CD4-positive, alpha-beta T cell (primary cell): ENCODE data around the gene KAZALD1. TPM values are rescaled to one million over a fixed set of nuclear protein-coding genes. Genes with fewer than 3 reads are reported as not detected.

Experiments used
- ATAC-seq: fragments of 200-7000 bp; cut with Tn5 transposase; one replicate; pipeline ENCODE4 v1.10.0; 2022; ENCODE audit warnings: mild to moderate bottlenecking; ENCODE audit not compliant: poor library complexity
- CTCF ChIA-PET: fragments of 350-600 bp; sonication (Branson Sonifier 250); formaldehyde crosslinking; loops from one replicate; lab custom pipeline; 2021; ENCODE audit warnings: antibody characterized with exemption, inconsistent platforms; lab: Charles Lee
- POLR2A ChIA-PET: fragments of 350-600 bp; sonication (Branson Sonifier 250); formaldehyde crosslinking; loops from one replicate; lab custom pipeline; 2021; ENCODE audit warnings: antibody characterized with exemption, inconsistent platforms; lab: Charles Lee
- DNase-seq, 14 experiments: peaks; one replicate each; pipeline ENCODE4 v3.0.0-alpha.2; 2013 to 2020; ENCODE audit warnings: mixed read lengths in 2 of 14
- H3K27ac ChIP-seq, 2 donors: one replicate each; pipeline versions ENCODE4 v1.5.1 to v1.7.0; 2013; ENCODE audit warnings: low read length in 2 of 2, low read depth in 1 of 2, mild to moderate bottlenecking in 1 of 2
- H3K27me3 ChIP-seq, 2 experiments: 1 replicate in 1 of 2; 2 replicates in 1 of 2; pipeline versions ENCODE4 v1.6.1 to v1.7.0; 2013; ENCODE audit warnings: low read length in 2 of 2, control low read depth in 1 of 2, mild to moderate bottlenecking in 1 of 2, moderate library complexity in 1 of 2; ENCODE audit not compliant: insufficient read depth in 2 of 2, control insufficient read depth in 1 of 2
- H3K36me3 ChIP-seq: one replicate; pipeline ENCODE4 v1.6.1; 2013; ENCODE audit warnings: low read length, control low read depth; ENCODE audit not compliant: insufficient read depth
- H3K4me1 ChIP-seq: one replicate; pipeline ENCODE4 v1.6.1; 2013; ENCODE audit warnings: low read length, control low read depth; ENCODE audit not compliant: insufficient read depth
- H3K4me3 ChIP-seq: one replicate; pipeline ENCODE4 v1.5.1; 2013; ENCODE audit warnings: mild to moderate bottlenecking, low read length, moderate library complexity
- H3K9me3 ChIP-seq, 2 experiments: 1 replicate in 1 of 2; 2 replicates in 1 of 2; pipeline versions ENCODE4 v1.6.1 to v1.7.0; 2013; ENCODE audit warnings: low read length in 2 of 2, mild to moderate bottlenecking in 2 of 2, control low read depth in 1 of 2, moderate library complexity in 1 of 2; ENCODE audit not compliant: control insufficient read depth in 1 of 2, insufficient read depth in 1 of 2
- H3K27ac Mint-ChIP-seq: one replicate; pipeline ENCODE4 v1.8.0; 2020; ENCODE audit warnings: mixed read lengths
- H3K27me3 Mint-ChIP-seq: one replicate; pipeline ENCODE4 v1.8.0; 2021; ENCODE audit warnings: mixed read lengths
- H3K36me3 Mint-ChIP-seq: one replicate; pipeline ENCODE4 v1.8.0; 2021; ENCODE audit warnings: low read depth, mixed read lengths
- H3K4me1 Mint-ChIP-seq: one replicate; pipeline ENCODE4 v1.8.0; 2021; ENCODE audit warnings: low read depth, mixed read lengths
- H3K4me3 Mint-ChIP-seq: one replicate; pipeline ENCODE4 v1.8.0; 2020; ENCODE audit warnings: mild to moderate bottlenecking, mixed read lengths
- H3K9me3 Mint-ChIP-seq: one replicate; pipeline ENCODE4 v1.8.0; 2020; ENCODE audit warnings: mixed read lengths
- CTCF ChIP-seq: fragments of 200-600 bp; IDR thresholded peaks from one replicate; pipeline ENCODE4 v1.8.0; 2022; ENCODE audit warnings: antibody characterized with exemption, mild to moderate bottlenecking
- intact Hi-C, 2 experiments: fragments of 100-400 bp; cut with DNase I in 1 of 2; cut with micrococcal nuclease in 1 of 2; formaldehyde crosslinking; loops; one replicate each; pipeline versions ENCODE4 v1.15.1 to v1.9.0; 2023 to 2025; cut with DNase I, micrococcal nuclease
- total RNA-seq, 174 experiments: library from RNA in 2 of 174; stranded (reverse) in 2 of 174; gene quantifications; one replicate each; pipeline ENCODE4 v1.2.3 and lab custom pipeline; 2021 to 2026

KAZALD1 gene
- total RNA-seq, 2 experiments from 2014 or later: not detected

GRCh38 chr10:101021692-101022251 lies 40.0 kb upstream of the KAZALD1 start:
- ChIA-PET POLR2A (no interaction called here), CTCF (no interaction called here)
- TF ChIP-seq CTCF: no peak

GRCh38 chr10:101022967-101023705 lies 38.7 kb upstream of the KAZALD1 start:
- no peak for TF ChIP-seq CTCF
- no peaks in the 10 kb centered on the region for H3K9me3 ChIP-seq
- H3K4me1 ChIP-seq: peaks cover 12% of the 10 kb centered on the region
- H3K4me3 ChIP-seq: no peak overlapping the region
- no peak overlapping the region for H3K27ac Mint-ChIP-seq
- no peak for ATAC-seq
- peaks cover 33% of the 10 kb centered on the region for H3K27me3 Mint-ChIP-seq
- H3K4me3 Mint-ChIP-seq: no peak overlapping the region
- ChIA-PET CTCF (interaction anchor here (1.1 kb wide), 1 partner anchor 40 kb away, joined by 3 read pairs; no protein-coding TSS in a partner anchor), POLR2A (no interaction called here)
- intact Hi-C loops: no loop called here
- H3K27me3 ChIP-seq: peaks cover 12 to 14% of the 10 kb centered on the region in 2 experiments
- no peak overlapping the region for H3K27ac ChIP-seq
- peaks cover 4% of the 10 kb centered on the region for H3K4me1 Mint-ChIP-seq
- DNase-seq: no peak
- no peaks in the 10 kb centered on the region for H3K36me3 Mint-ChIP-seq
- no peaks in the 10 kb centered on the region for H3K36me3 ChIP-seq
- H3K9me3 Mint-ChIP-seq: no peaks in the 10 kb centered on the region

More at GRCh38 chr10:101021692-101022251, 40.0 kb upstream of the KAZALD1 start:
- Histone ChIP-seq H3K27ac (no peak overlapping the region), H3K4me3 (no peak overlapping the region), H3K27me3 (peaks cover 25 to 26% of the 10 kb centered on the region in 2 experiments), H3K4me1 (peaks cover 13% of the 10 kb centered on the region), H3K9me3 (no peaks in the 10 kb centered on the region), H3K36me3 (no peaks in the 10 kb centered on the region)
- intact Hi-C loops: no loop called here
- Mint-ChIP-seq H3K36me3 (no peaks in the 10 kb centered on the region), H3K27ac (no peak overlapping the region), H3K4me3 (no peak overlapping the region), H3K9me3 (no peaks in the 10 kb centered on the region), H3K27me3 (peaks cover 45% of the 10 kb centered on the region), H3K4me1 (peaks cover 4% of the 10 kb centered on the region)
- ATAC-seq (no peak), DNase-seq (no peak)

DNA sequence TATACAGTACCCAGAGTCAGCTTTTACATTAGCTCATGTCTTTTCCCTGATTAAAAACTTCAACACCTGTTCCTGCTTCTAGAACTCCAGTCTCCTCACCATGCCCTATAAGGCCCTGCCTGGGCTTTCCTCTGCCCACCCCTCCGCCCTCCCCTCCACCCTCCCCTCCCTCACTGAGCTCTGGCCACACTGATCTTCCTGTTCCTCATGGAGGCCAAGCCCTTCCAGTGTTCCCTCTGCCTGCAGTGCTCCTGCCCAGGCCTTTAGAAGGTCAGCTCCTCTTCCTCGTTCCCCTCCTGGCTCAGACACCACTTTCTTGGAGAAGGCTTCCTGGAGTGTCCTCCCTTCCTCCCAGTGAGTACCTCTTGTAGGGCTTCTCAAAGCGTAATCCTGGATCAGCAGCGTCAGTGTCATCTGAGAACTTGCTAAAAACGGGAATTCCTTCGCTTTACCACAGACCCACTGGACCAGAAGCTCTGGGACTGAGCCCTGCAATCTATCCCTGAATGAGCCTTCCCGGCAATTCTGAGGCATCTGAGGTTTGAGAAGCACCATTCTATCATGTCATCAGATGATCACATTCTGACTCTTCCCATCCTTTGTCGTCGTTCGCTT lies 34.6 kb upstream of the KAZALD1 start:
- no peak overlapping the region for H3K4me3 ChIP-seq
- Mint-ChIP-seq H3K27ac (no peak overlapping the region), H3K4me1 (peaks cover 12% of the 10 kb centered on the region), H3K27me3 (peaks cover under 1% of the 10 kb centered on the region), H3K4me3 (no peak overlapping the region), H3K9me3 (no peaks in the 10 kb centered on the region), H3K36me3 (peaks cover 10% of the 10 kb centered on the region)
- H3K4me1 ChIP-seq: peaks cover 25% of the 10 kb centered on the region
- H3K27ac ChIP-seq: no peak overlapping the region
- POLR2A ChIA-PET: no interaction called here
- no peak for ATAC-seq
- H3K36me3 ChIP-seq: no peaks in the 10 kb centered on the region
- CTCF ChIA-PET: interaction anchor here (1.0 kb wide), 2 partner anchors 8 to 13 kb away, joined by 3 read pairs; no protein-coding TSS in a partner anchor
- intact Hi-C loops: no loop called here
- no peak for DNase-seq
- no peaks in the 10 kb centered on the region for H3K9me3 ChIP-seq
- H3K27me3 ChIP-seq: no peaks in the 10 kb centered on the region
- TF ChIP-seq CTCF: no peak
